ENCODE results near the gene FOLR2.

DNA sequence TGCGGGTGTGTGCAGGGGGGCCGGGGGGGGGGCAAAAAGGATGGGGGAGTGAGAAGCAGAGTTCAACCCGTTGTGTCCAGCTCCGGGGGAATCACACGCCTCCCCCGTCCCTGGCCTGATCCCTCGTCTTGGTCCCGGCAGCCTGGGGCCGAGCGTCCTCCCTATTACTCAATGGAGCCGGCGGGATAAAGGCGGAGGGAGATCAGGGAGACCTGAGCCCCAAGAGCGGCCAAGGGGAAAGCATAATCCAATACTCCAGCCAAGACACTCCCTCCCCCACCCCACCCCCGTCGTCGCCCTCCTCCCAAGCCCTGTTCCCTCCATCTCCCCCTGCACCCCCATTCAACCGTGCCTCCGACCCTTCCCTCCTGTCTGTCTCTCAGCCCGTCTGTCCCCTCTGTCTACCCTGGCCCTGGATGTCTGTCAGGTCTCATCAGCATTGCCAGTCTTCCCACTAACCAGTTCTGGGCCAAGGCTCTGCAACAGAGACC, 24.7 kb downstream of the FOLR2 start:
- no peak for TF ChIP-seq EZH2phosphoT487 (IDR thresholded peaks at IDR 0.05; ENCODE audit: insufficient read depth, low read depth)
- TF ChIP-seq EZH2 (IDR thresholded peaks at IDR 0.05; ENCODE audit: insufficient read depth, poor library complexity, severe bottlenecking), result no peak
